Activated CD8-positive, alpha-beta memory T cell treated with anti-CD3 and anti-CD28 coated beads, Interleukin-2, amount 50 U/mL, for 1 hour (primary cell): ENCODE results near the gene BMP4.

Experiments used
- DNase-seq: peaks from one replicate; pipeline ENCODE4 v3.0.0-alpha.2; 2020; ENCODE audit errors: extremely low read depth

Gene BMP4

DNA sequence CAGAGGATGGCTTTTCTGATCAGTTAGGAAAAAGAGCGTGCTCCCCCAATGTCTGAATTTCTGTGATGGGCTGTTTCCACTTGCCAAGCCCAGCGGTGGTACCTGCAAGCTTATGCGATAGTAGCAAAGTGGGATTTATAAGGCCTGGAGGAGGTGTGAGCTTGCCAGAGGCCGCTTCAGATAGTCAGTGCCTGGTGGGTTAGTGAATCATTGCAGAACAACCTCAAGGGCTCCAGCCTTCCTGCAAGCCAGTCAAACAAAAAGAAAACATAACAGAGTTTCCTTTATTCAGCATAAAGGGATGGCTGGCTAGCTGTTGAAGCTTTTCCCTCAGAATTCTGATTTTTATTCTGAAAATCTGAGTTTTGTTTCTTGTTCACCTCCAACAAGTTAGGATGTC, 7.6 kb upstream of the BMP4 start:
- no peak for DNase-seq

DNA sequence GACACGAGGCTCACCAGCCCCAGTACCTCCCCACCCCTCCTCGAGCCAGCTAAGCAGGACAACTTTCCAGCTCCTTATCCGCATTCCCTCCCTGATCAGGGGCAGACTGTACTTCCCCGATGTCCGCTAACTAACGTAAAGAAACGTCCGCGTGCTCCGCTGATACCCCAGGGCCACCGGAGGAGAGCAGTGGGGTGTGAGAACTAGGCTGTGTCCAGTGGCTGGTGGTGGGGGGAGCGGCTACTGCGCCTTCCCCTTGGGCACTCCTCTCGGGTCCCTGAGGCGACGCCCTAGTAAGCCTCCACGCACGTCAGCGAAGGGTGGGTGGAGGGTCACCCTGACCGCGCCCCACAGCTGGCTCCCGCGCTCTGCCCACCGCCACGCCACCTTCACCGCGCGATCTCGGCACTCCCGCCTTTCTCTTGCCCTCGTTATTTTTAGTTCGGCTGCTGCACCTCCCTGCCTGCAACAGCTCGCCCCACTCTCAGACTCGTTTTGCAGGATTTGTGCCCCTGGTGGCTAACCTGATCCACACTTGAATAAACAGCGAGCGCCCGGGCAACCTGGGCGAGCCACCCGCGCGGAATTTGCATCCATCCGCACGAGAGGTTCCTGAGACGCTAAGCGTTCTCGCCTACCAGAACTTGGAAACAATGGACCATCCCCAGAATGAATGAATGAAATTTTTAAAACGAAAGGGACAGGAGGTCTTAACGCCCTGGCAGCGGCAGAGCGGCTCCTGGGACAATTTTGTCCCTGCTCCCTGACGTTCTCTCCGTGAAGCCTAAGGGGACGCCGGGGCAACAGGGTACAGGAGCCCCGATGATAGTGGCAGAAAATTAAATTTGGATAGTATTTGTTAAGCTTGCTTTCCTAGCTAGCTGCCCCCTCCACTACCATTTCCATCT, 6.9 kb upstream of the BMP4 start:
- DNase-seq, result no peak

DNA sequence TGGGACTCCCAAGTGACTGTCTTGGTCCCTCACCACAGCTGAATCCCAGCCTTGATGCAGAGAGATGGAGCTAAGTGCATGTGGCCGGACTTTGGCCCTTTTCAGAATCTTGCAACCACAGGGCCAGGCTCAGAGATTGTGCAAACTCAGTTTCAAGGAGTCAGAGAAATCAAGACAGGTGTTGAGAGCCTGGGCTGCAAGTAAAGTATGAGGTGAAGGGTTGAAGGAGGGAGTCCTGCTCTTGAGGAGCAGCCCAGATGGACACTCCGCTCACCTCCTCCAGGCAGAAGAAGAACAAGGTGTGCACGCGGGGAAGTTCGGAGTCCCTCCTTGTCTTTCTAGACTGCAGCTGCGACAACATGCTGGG, 6.3 kb upstream of the BMP4 start:
- no peak for DNase-seq

DNA sequence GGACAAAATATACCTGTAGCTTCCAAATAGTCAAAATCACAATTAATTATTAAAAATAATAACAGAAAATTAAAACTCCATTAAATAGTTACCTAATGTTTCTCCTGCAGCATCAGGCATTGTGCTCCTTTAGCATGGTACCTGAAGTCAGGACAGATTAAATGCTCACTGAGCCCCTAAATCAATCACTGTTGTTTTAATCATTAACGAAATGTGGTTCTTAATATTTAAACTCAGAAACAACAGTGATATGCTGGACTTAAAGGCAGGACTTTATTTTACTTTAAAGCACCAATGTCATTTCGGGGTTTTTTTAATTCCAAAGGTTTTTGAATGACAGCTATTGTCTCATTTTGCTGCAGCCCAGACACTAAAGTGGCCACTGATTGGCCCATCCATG, 2.0 kb upstream of the BMP4 start:
- DNase-seq, result no peak

DNA sequence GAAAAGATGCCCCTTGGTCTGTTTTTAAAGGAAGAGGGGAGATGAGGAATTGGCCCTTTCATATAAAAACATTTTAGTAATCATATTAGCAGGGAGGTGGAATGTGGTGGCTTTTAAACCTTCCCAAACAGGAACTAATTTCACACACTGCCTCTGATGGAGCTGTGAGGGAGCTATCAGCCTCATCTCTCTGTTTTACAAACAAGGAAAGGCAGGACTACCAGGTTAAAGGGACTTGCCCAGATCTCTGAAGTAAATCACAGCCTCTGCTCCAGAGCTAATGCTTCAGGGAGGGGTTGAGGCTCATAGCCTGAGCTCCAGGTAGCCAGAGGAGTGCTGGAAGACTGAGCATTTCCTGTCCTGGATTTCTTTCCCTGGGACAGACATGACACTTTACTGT, 1.1 kb upstream of the BMP4 start:
- DNase-seq, result no peak

DNA sequence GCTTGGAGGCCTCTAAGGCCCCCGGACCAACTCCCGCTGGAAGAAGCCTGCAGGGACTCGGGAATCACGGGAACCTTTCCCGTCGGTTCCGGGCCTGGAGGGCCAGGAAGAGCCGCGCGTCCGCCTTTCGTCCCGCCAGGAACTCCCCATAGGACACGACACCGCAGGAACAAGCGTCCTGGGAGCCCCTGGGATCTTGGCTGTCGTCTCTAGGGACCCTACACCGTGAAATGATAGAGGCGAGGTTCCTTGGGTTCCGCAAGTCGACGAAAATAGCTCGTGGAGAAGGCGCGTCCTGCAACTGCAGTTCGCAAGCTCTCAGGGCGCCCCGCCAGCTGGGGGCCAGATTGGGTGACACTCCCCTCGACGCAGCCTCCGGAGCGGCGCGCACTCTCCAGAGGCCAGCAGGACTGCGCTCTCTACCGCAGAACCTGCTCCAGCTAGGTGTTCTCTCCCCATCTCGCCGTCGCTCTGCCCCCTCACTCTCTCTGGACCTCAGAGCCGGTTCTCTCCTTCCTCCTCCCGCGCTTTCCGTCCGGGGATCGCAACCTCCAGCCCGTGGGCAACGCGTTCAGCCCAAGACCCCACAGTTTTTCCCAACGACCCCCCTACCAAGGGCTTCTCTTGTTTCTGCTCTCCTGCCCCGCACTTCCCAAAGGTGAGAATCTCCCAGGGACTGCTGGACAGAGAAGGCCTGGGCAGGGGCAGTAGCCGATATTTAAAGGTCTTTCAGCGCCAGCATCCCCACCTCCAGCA, 776 bp downstream of the BMP4 start:
- DNase-seq, result no peak

DNA sequence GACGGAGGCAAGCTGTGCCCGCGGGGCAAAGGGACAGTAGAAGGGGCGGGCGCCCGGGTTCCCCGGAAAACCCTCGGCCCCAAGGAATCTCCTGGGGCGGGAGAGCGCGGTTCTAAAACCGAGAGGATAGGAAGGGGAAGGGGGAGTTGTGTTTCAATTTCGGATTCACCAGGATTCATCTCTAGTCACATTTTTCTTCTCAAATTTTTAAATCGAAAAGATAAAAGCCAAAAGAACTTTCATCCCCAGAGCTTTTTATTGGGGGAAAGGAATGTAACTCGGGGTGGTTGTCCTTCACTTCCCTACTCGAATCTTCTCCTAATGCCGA, 1.4 kb downstream of the BMP4 start:
- DNase-seq, result no peak

DNA sequence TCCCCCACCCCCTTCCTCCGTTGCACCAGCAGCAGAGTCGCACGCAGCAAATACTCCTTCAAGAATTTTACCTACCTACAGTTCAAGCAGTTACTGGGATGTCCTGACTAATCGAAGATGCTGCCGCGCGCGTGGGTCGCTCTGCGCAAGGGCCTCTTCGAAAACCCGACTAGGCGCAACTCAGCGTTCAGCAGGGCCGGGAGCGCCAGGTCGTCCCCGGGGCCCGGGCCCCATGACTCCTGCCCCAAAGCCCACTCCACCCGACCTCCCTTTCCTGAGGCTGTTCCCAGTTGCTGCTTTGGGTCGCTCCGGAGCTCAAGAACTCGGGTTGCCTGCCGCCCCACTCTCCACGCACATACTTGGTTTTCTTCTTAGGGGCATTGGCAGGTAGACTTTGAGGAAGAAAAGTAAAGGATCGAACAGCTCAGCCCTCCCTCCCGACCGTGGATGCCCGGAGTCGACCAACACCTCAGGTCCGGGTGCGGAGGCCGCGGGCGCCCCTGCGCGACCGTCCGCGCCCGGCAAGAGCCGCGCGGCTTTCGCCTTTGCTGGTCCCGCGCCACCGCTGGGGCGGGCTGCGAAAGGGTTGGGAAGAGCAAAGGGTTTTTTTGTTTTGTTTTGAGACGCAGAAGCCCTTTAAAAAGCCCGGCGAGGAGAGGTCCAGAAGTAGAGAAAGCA, 1.9 kb downstream of the BMP4 start:
- no peak for DNase-seq

DNA sequence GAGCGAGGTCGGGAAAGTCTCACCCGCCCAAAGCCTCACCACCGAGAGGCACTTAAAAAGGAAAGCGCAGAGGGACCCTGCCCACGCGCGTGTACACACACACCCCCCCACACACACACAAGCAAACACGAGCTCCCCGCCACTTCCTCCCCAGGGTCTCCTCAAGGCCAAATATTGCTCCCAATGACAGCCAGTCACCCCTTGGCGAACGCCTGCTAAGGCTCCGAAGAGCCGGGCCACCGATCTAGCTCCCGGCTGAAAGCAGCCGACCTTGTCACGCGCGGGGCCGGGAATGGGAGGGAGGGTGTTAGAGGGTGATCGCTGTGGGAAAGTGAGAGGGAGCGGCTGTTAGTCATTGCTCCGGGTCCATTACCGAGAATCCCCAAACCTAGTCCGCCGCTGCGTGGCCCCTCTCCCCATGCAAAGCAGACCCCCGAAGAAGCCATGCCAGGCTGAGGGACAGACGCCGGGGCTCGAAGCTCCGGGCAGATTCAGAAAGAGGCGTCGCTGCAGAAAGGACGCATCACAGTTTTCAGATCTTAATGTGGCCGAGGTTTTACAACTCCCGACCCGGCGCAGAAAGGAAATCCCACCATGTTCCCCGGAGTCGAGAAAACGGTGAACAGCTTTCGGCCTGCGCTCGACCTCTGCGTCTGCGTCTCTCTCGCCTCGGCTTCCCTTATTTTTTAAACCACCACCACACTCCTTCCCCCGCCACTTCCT, 2.6 kb downstream of the BMP4 start:
- DNase-seq, result no peak

DNA sequence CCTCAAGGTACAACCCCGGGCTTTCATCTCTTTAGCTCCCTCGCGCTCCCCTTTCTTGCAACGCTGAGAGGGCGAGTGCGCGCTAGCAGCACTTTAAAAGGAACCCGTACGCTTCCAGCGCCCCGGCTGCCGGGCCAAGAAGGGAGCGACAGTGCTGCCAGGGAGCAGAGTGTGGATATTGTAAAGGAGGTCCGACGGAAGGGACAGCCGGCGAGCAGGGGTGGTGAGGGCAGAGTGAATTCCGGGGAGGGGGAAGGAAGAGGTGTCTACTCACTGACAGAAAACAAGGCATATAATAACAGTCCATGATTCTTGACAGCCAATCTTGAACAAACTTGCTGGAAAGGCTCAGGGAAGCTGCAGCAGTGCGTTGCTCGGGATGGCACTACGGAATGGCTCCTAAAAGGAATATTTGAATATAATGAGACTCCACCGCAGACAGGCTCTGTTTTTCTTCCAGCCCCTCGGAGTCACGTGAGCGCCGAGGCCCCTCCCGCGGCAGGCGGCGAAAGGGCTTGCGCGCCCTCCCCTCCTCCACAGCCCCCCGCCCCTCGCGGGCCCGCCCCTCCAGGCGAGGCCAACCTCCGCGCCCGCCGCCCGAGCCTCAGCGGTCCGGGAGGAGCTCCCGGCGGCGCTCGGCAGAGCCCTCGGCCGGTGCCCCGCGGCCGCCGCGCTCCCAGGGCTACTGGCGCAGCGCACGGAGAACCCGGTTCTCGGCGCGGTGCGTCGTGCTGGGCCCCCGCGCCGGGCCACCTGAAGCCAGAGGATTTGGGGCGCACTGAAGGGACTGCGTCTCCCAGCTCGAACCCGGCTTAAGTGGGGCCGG, 3.4 kb downstream of the BMP4 start:
- DNase-seq, result no peak

DNA sequence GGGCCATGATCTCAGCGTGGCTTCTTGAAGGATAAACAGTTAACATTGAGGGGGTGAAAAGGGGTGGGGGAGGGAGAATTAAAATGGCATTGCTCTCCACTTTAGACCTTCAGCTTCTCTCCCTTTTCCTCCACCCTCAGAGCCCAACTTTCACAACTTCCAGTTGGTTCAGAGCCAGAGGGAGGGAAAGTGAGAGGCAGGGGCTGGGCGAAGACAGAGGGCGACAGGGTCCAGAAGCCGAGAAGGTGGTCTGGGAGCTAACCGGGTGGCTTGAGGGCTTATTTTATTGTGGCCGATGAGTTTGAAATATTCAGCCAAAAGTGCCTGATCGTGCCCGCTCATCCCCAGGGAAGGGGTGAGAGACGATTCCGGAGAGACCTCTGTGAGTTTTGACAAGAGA, 4.1 kb downstream of the BMP4 start:
- no peak for DNase-seq

DNA sequence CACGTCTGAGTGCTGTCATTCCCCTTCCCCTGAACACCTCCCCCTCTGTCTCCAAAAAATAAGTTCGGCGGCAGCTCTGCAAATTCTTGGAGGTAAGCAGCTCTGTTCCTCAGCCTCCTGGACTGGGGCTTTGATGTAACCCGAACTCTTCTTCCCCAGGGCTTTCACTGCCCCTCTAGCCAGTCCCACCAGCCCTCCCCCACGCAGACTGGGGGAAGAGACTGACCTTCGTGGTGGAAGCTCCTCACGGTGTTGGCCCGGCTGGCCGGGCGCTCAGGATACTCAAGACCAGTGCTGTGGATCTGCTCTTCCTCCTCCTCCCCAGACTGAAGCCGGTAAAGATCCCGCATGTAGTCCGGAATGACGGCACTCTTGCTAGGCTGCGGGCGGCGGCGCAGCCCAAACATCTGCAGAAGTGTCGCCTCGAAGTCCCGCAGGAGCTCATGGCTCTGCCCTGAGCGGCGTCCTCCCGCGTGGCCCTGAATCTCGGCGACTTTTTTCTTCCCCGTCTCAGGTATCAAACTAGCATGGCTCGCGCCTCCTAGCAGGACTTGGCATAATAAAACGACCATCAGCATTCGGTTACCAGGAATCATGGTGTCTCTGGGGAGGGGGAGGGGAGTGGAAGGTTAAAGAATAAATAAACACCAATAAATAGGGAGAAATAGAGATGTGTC, 4.9 kb downstream of the BMP4 start:
- DNase-seq, result no peak

DNA sequence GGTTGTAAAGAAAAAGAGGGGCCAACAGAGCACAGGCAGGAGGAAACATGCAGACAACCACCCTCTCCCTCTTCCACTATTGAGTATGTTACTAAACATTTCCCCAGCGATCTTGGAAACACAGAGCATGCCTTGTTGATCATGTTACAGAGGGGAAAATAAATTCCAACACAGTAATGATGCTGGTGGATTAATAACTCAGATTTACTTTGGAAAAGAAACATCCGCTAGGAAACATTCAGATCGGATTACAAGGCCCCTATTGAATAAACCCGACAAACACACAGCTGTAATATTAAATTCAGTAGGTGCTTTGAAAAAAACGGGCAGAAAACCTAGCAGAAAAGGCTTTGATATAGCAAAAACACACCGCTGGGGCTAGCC, 5.4 kb downstream of the BMP4 start:
- no peak for DNase-seq

DNA sequence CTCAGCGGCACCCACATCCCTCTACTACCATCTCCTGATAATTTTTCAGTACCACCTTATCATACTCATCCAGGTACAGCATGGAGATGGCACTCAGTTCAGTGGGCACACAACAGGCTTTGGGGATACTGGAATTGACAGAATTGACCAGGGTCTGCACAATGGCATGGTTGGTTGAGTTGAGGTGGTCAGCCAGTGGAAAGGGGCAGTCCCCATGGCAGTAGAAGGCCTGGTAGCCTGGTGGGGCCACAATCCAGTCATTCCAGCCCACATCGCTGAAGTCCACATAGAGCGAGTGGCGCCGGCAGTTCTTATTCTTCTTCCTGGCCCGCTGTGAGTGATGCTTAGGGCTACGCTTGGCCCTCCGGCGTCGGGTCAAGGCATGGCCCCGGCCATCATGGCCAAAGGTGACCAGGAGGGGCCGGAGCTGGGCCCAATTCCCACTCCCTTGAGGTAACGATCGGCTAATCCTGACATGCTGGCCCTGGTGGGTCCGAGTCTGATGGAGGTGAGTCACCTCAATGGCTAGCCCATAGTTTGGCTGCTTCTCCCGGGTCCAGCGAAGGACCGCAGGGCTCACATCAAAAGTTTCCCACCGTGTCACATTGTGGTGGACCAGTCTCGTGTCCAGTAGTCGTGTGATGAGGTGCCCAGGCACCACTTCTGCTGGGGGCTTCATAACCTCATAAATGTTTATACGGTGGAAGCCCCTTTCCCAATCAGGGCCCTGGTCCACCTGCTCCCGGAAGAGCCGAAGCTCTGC, 6.4 kb downstream of the BMP4 start:
- no peak for DNase-seq

DNA sequence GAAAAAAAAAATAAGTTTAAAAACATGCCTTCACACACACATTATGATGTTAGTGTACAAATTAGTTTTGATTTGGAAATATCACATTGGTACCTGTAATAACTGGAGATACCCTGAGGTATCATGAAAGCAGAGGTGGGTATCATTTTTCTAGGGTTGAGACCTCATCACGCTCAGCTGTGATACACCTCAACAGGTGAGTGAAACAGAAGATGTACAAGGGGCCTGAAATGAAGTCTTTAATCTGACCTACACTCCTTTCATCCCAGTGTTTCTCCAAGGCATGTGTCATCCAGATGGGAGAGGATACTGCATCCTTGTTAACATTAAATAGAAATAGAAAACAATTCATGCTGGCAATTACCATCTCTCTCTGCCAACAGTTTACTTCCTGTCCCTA, 7.4 kb downstream of the BMP4 start:
- DNase-seq, result no peak

DNA sequence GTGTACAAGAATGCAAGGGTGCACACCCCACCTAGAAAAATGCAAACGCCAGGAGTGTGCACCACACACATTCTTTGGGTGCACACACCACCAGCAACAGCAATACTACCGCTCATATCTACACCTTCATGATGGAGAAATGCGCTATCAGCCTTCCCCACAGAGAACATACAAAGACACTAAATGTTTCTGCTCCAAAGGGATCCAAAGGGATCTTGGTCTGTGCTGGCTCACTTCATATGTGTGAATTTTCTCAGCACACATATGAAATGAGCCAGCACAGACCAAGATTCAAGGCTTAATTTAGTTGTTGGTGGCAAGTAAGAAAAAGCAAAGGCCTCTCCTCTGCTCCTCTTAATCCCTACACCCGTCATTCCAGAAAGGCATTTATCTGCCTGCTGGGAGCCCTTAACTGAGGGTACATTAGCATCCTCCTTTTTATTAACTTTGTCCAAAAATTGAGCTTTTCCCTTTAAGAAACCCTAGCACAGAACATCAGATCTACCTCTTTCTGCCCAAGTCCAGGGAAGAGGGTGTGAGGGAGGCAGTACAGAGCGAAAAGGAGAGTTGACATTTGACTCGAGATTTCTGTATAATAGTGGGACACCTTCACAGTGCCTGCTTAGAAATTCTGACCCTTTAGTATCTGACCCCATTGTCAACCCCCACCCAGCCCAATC, 8.3 kb downstream of the BMP4 start:
- no peak for DNase-seq

DNA sequence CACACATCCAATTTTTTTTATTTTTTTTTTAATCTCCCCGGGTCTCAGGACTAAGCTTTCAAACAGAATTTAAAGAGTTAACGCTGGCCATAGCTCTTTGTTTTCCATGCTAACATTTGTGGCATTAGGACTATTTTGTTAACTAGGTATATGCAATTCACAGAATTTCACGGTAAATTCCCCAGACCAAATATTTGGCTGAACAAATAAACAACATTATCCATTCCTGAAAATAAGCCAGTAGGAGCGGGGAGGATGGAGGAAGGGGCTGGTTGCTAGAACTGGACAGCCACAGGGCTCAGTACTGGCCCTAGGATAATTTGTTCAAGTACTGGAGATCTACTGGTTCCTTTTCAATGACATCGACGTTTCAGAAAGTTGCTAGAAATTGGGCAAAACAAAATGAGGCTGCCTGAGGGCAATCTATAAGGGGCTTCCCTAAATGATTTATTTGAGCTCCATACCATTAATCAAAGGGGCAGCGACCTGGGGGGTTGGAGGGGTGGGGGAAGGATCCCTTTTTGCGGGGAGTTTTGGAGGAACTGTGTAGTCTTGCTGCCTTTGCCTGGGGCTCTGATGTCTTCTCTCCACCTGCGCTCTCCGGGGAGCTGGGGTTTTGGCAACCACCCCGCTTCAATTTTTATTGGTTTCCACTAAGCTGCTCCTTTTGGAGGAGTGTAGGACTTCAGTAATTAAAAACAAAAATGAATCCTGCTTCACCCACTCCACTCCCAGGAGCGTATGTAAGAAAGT, 9.0 kb downstream of the BMP4 start:
- DNase-seq, result no peak

DNA sequence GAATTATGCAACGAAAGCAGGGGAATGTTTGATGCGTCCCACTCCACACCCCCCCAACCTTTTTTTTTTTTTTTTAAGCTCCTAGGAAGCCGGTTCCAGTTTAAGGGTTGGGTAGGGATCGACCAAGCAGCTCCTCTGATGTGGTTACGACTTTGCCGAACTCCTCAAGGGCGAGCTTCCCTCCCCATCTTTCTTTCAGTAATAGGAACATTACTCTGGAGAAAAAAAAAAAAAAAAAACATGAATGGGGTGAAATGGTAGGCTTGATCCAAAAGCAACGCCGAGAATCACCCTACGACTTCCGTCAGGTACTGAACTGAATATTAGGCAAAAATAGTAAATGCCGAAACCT, 9.6 kb downstream of the BMP4 start:
- no peak for DNase-seq
